ENCODE data around the gene ZNF317.

GRCh38 chr19:9189535-9189934 lies 49.3 kb downstream of the ZNF317 start:
- TF ChIP-seq, protein P1, sequence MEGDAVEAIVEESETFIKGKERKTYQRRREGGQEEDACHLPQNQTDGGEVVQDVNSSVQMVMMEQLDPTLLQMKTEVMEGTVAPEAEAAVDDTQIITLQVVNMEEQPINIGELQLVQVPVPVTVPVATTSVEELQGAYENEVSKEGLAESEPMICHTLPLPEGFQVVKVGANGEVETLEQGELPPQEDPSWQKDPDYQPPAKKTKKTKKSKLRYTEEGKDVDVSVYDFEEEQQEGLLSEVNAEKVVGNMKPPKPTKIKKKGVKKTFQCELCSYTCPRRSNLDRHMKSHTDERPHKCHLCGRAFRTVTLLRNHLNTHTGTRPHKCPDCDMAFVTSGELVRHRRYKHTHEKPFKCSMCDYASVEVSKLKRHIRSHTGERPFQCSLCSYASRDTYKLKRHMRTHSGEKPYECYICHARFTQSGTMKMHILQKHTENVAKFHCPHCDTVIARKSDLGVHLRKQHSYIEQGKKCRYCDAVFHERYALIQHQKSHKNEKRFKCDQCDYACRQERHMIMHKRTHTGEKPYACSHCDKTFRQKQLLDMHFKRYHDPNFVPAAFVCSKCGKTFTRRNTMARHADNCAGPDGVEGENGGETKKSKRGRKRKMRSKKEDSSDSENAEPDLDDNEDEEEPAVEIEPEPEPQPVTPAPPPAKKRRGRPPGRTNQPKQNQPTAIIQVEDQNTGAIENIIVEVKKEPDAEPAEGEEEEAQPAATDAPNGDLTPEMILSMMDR (conservative IDR thresholded peaks at IDR 0.05; ENCODE audit: low read depth, low read length): no peak
- TF ChIP-seq RAD21 (IDR thresholded peaks at IDR 0.05; ENCODE audit: low read length) (no peak), MAZ (IDR thresholded peaks at IDR 0.05; ENCODE audit: borderline replicate concordance, low read depth, low read length) (no peak), ELK1 (IDR thresholded peaks at IDR 0.05; ENCODE audit: borderline replicate concordance, low read depth, low read length) (no peak), BHLHE40 (IDR thresholded peaks at IDR 0.05; ENCODE audit: low read depth, low read length) (no peak), RCOR1 (IDR thresholded peaks at IDR 0.05; ENCODE audit: insufficient replicate concordance, low read length) (no peak), SMC3 (IDR thresholded peaks at IDR 0.05; ENCODE audit: low read depth, low read length) (no peak), POLR2A (IDR thresholded peaks at IDR 0.05; ENCODE audit: low read depth, low read length) (no peak), RFX5 (IDR thresholded peaks at IDR 0.05; ENCODE audit: low read depth, low read length) (no peak), MXI1 (IDR thresholded peaks at IDR 0.05; ENCODE audit: borderline replicate concordance, low read depth, low read length) (no peak)
